Astrocyte (in vitro differentiated cells and primary cell): ENCODE data around the gene SMPDL3A.

Source experiments
- CTCF ChIP-seq: IDR thresholded peaks from 2 replicates; pipeline ENCODE4 v1.5.1; 2011; ENCODE audit warnings: low read depth, mild to moderate bottlenecking, inconsistent platforms, low read length, moderate library complexity; ENCODE audit not compliant: insufficient read depth
- EZH2 ChIP-seq: IDR thresholded peaks from 2 replicates; pipeline ENCODE4 v1.6.1; 2012; ENCODE audit warnings: mild to moderate bottlenecking, low read length, inconsistent platforms; ENCODE audit not compliant: insufficient read depth

DNA sequence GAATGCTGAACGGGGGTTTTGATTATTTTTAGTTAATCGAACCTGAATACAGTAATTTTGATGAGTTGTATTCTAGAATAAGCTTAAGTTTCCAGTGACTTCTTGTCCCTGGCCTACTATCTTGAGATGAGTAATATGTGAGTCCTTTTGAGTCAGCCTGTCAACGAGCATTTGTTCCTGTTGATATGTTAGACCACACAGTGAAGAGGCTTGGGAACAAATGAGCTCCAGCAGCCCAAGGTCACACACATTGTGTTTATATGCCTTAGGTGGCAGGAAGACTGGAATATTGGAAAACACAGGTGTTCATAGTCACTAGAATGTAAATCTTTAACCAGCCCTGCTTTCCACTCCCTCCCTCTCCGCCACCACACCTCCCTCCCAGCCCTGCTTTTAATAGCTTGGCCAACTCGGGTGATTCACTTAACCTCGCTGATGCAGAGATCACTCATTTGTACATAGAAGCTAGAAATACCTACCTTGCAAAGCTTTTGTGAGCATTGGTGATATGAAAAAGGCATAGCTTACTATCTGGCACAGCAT, 9.1 kb downstream of the SMPDL3A start:
- TF ChIP-seq CTCF (no peak), EZH2 (no peak)
